HL-60 (cell line): ENCODE measurements around the gene SMG9.

Experiments used
- GABPA ChIP-seq: IDR thresholded peaks from 2 replicates; pipeline ENCODE4 v1.6.1; 2012; ENCODE audit warnings: low read depth
- POLR2AphosphoS5 ChIP-seq: IDR thresholded peaks from 2 replicates; pipeline ENCODE4 v1.6.1; 2012; ENCODE audit warnings: low read depth
- REST ChIP-seq: IDR thresholded peaks from 2 replicates; pipeline ENCODE4 v1.6.1; 2012; ENCODE audit warnings: low read depth; ENCODE audit not compliant: insufficient replicate concordance
- SPI1 ChIP-seq: IDR thresholded peaks from 2 replicates; pipeline ENCODE4 v1.6.1; 2012; ENCODE audit warnings: low read depth, mild to moderate bottlenecking, borderline replicate concordance
- TF ChIP-seq, protein P1 (sequence below): IDR thresholded peaks from one replicate; pipeline ENCODE4 v1.5.1; 2011; ENCODE audit warnings: low read length, control low read depth, inconsistent platforms; ENCODE audit not compliant: insufficient read depth

- TF ChIP-seq, protein P1, sequence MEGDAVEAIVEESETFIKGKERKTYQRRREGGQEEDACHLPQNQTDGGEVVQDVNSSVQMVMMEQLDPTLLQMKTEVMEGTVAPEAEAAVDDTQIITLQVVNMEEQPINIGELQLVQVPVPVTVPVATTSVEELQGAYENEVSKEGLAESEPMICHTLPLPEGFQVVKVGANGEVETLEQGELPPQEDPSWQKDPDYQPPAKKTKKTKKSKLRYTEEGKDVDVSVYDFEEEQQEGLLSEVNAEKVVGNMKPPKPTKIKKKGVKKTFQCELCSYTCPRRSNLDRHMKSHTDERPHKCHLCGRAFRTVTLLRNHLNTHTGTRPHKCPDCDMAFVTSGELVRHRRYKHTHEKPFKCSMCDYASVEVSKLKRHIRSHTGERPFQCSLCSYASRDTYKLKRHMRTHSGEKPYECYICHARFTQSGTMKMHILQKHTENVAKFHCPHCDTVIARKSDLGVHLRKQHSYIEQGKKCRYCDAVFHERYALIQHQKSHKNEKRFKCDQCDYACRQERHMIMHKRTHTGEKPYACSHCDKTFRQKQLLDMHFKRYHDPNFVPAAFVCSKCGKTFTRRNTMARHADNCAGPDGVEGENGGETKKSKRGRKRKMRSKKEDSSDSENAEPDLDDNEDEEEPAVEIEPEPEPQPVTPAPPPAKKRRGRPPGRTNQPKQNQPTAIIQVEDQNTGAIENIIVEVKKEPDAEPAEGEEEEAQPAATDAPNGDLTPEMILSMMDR, result no peak
- TF ChIP-seq REST (no peak), POLR2AphosphoS5 (no peak), GABPA (no peak), SPI1 (no peak)
Observed at GRCh38 chr19:43786665-43787064, 31.9 kb upstream of the SMG9 start.
